Measurements from ENCODE around the gene KLRC4. TPM values are rescaled to one million over a fixed set of nuclear protein-coding genes. Genes with fewer than 3 reads are reported as not detected.
A peak's percentile ranks its signal among the peaks of the same experiment; 100 is the strongest.
"Not testable (repeated sequence)": the region's sequence is repeated elsewhere in the genome, so short reads cannot be mapped to it uniquely, and the experiment has no call there.

The KLRC4 gene
- total RNA-seq, 2 donors from 2014 or later, result 6.1 to 7.1 TPM

DNA sequence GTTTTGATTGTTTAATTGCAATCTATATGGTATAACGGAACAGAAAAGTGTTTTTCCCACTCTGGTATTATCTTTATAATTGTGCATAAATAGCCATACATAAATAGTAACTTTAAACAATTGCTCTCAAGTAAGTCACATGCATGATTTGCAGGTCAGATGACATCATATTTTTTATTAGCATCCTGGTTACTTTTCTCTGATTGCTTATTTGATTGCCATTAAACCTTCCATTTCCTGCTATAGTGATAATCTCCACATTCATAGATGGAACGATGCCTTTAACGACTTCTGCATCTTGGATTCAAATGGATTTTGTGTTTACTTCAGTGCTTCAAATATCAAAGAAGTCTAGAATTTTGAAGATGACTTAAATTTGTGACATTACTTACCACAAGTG, 16.3 kb downstream of the KLRC4 start:
- Mint-ChIP-seq H3K36me3 (ENCODE audit: insufficient read depth in 2 of 2) (no peaks in the 10 kb centered on the region), H3K9me3 (no peaks in the 10 kb centered on the region), H3K27me3 (ENCODE audit: low read depth) (peaks cover 7% of the 10 kb centered on the region), H3K27ac (no peak overlapping the region), H3K4me3 (peak overlapping the region in 1 of 2 donors; percentile 46), H3K4me1 (ENCODE audit: low read depth) (peaks cover 39% of the 10 kb centered on the region)
- ATAC-seq (replicated peaks in 1 of 2), result no peak
- DNase-seq, result no peak

DNA sequence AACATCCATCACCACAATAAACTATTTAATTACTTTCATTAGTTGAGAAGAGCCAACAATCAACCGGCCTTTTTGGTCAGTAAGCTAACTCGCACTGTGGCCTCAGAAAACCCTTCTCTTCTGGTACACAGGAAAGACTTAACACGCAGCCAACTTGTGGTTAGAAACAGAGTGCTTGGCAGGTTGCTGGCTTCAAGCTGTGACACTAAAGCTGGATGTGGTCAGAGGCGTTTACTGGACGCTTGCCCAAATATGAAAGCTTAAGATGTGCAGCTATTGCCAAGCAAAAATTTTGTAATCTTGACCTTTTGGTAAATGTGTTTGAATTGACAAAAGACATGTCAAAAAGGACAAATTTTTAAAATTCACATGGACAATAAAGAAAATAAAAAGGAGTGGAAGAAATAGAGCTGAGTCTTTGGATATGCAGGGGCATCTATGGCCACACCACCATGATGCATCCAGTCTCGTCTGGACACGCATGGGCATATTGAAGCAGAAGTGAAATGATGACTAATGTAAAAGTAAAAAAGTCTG, 17.1 kb downstream of the KLRC4 start:
- DNase-seq, result peak in 1 of 2 donors; percentile 39
- peak overlapping the region; percentile 66 for H3K27ac Mint-ChIP-seq
- peaks cover 7% of the 10 kb centered on the region for H3K27me3 Mint-ChIP-seq (ENCODE audit: low read depth)
- H3K9me3 Mint-ChIP-seq, result no peaks in the 10 kb centered on the region
- no peaks in the 10 kb centered on the region for H3K36me3 Mint-ChIP-seq (ENCODE audit: insufficient read depth in 2 of 2)
- peaks cover 39% of the 10 kb centered on the region for H3K4me1 Mint-ChIP-seq (ENCODE audit: low read depth)
- ATAC-seq (replicated peaks in 1 of 2), result peak; percentile 30 to 46
- H3K4me3 Mint-ChIP-seq, result peak overlapping the region; percentile 40 to 81

GRCh38 chr12:10390991-10391390, 18.6 kb downstream of the KLRC4 start:
- peak overlapping the region in 1 of 2 donors; percentile 52 for H3K4me3 Mint-ChIP-seq
- H3K9me3 Mint-ChIP-seq; DNase-seq; ATAC-seq (replicated peaks in 1 of 2); H3K36me3 Mint-ChIP-seq (ENCODE audit: insufficient read depth in 2 of 2); H3K27me3 Mint-ChIP-seq (ENCODE audit: low read depth); H3K27ac Mint-ChIP-seq: not testable (repeated sequence)
- H3K4me1 Mint-ChIP-seq (ENCODE audit: low read depth), result peaks cover 39% of the 10 kb centered on the region

DNA sequence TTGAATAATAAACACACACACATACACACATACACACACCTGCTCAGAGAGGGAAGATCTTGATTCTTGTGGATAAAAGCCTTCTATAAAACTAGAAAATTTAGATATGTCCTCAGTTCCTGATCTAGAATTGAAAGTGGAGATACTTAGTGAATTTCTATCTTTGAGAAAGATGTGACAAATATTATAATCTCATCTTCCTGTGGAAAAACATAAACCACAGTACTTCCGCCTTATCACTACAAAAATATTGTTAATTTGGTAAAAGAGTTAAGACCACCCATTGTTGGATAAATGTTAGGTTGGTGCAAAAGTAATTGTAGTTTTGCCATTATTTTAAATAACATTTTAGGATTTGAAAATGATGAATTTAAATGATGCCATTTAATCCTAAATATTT, 19.7 kb downstream of the KLRC4 start, which contains the start of gene KLRK1:
Gene KLRK1 (minus strand): TSS at position 138 of the 400 bp plus-strand sequence. CDS start 1,231 bp downstream, outside the sequence.
- Mint-ChIP-seq H3K36me3 (ENCODE audit: insufficient read depth in 2 of 2) (peaks cover 1 to 3% of the 10 kb centered on the region in 2 donors), H3K9me3 (no peaks in the 10 kb centered on the region), H3K27ac (peak within 1 kb of the TSS; percentile 96), H3K4me1 (ENCODE audit: low read depth) (peaks cover 37% of the 10 kb centered on the region), H3K27me3 (ENCODE audit: low read depth) (peaks cover 7% of the 10 kb centered on the region), H3K4me3 (peak within 1 kb of the TSS; percentile 71 to 92)
- no peak for DNase-seq
- ATAC-seq (replicated peaks in 1 of 2), result no peak

DNA sequence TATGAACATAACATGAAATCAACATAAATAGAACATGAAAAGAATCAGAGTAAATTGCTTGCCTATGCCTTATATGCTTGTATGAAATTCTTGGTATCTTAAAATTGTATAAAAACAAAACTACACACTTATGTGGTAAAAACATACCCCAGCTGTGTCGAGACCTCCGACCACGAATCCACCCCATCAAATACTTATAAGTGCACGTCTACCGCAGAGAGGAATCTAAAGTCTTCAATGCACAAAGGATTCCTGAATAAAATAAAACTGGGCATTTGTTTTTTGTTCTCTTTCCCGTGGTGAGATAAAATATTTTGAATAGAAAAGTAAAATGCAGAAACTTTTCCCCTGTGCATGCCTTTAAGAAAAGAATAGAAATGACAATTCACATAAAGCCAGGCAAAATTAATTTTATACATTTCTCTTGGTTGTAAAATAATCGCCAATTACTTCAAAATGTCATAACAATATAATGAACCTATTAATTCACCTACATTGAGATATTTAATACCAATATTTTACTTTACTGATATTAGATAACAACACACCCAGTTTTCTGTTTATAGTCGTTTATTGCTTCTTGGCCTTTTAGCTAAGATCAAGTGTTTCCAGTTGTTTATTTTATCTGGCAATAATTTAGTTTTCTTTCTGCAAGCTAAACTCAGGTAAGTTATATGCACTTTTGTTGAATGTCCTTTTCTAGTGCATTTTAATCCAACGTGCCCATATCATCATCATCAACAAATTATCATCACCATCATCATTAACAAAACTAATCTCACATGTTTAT, 20.7 kb downstream of the KLRC4 start:
- peaks cover 1 to 3% of the 10 kb centered on the region in 2 donors for H3K36me3 Mint-ChIP-seq (ENCODE audit: insufficient read depth in 2 of 2)
- DNase-seq (no peak), ATAC-seq (replicated peaks in 1 of 2) (no peak)
- peak overlapping the region; percentile 96 for H3K27ac Mint-ChIP-seq
- H3K4me1 Mint-ChIP-seq (ENCODE audit: low read depth), result peaks cover 39% of the 10 kb centered on the region
- peaks cover 14% of the 10 kb centered on the region for H3K27me3 Mint-ChIP-seq (ENCODE audit: low read depth)
- H3K4me3 Mint-ChIP-seq, result peak overlapping the region; percentile 71 to 92
- peaks cover 1 to 2% of the 10 kb centered on the region in 2 donors for H3K9me3 Mint-ChIP-seq

- not testable (repeated sequence) for ATAC-seq (replicated peaks in 1 of 2); DNase-seq; H3K36me3 Mint-ChIP-seq (ENCODE audit: insufficient read depth in 2 of 2); H3K9me3 Mint-ChIP-seq
- Mint-ChIP-seq H3K4me1 (ENCODE audit: low read depth) (peaks cover 32% of the 10 kb centered on the region), H3K27ac (peak overlapping the region; percentile 38), H3K4me3 (peak overlapping the region; percentile 52 to 58), H3K27me3 (ENCODE audit: low read depth) (peaks cover 14% of the 10 kb centered on the region)
Measured at GRCh38 chr12:10387498-10387897, 22.1 kb downstream of the KLRC4 start.

- H3K9me3 Mint-ChIP-seq, result peaks cover 1 to 2% of the 10 kb centered on the region in 2 donors
- H3K27me3 Mint-ChIP-seq (ENCODE audit: low read depth), result peaks cover 14% of the 10 kb centered on the region
- peak overlapping the region; percentile 76 for H3K27ac Mint-ChIP-seq
- H3K4me3 Mint-ChIP-seq, result peak overlapping the region; percentile 25 to 71
- peaks cover 1 to 3% of the 10 kb centered on the region in 2 donors for H3K36me3 Mint-ChIP-seq (ENCODE audit: insufficient read depth in 2 of 2)
- ATAC-seq (replicated peaks in 1 of 2) (peak in 1 of 2 donors; percentile 37), DNase-seq (no peak)
- peaks cover 27% of the 10 kb centered on the region for H3K4me1 Mint-ChIP-seq (ENCODE audit: low read depth)
Measured at GRCh38 chr12:10386857-10387256, 22.7 kb downstream of the KLRC4 start.

GRCh38 chr12:10385166-10385613, 24.4 kb downstream of the KLRC4 start:
- Mint-ChIP-seq H3K27me3 (ENCODE audit: low read depth) (peaks cover 14% of the 10 kb centered on the region), H3K27ac (peak overlapping the region; percentile 95), H3K4me1 (ENCODE audit: low read depth) (peaks cover 28% of the 10 kb centered on the region), H3K36me3 (ENCODE audit: insufficient read depth in 2 of 2) (peaks cover 3 to 6% of the 10 kb centered on the region in 2 donors), H3K4me3 (peak overlapping the region; percentile 75 to 87), H3K9me3 (peaks cover 1 to 2% of the 10 kb centered on the region in 2 donors)
- peak; percentile 61 to 65 for ATAC-seq (replicated peaks in 1 of 2)
- no peak for DNase-seq

DNA sequence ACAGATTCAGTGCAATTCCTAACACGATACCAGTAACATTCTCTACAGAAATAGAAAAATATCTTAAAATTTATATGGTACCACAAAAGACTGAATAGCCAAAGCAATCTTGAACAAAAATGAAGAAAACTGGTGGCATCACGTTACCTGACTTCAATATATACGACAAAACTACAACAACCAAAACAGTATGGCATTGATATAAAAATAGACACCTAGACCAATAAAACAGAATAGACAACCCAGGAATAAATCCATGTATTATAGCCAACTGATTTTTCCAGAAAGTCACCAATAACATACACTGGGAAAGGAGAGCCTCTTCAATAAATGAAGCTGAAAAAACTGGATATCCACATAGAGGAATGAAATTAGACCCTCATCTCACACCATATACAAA, 25.4 kb downstream of the KLRC4 start:
- Mint-ChIP-seq H3K4me3 (peak overlapping the region; percentile 75 to 87), H3K27ac (peak overlapping the region; percentile 95), H3K9me3 (peaks cover 1 to 2% of the 10 kb centered on the region in 2 donors), H3K36me3 (ENCODE audit: insufficient read depth in 2 of 2) (peaks cover 3 to 7% of the 10 kb centered on the region in 2 donors), H3K27me3 (ENCODE audit: low read depth) (peaks cover 14% of the 10 kb centered on the region), H3K4me1 (ENCODE audit: low read depth) (peaks cover 22% of the 10 kb centered on the region)
- DNase-seq (no peak), ATAC-seq (replicated peaks in 1 of 2) (no peak)

GRCh38 chr12:10381928-10382628, 27.5 kb downstream of the KLRC4 start:
- peaks cover 1 to 2% of the 10 kb centered on the region in 2 donors for H3K9me3 Mint-ChIP-seq
- H3K27me3 Mint-ChIP-seq (ENCODE audit: low read depth), result peaks cover 14% of the 10 kb centered on the region
- H3K4me1 Mint-ChIP-seq (ENCODE audit: low read depth), result peaks cover 22% of the 10 kb centered on the region
- peaks cover 3 to 7% of the 10 kb centered on the region in 2 donors for H3K36me3 Mint-ChIP-seq (ENCODE audit: insufficient read depth in 2 of 2)
- peak overlapping the region; percentile 81 to 87 for H3K4me3 Mint-ChIP-seq
- DNase-seq (no peak), ATAC-seq (replicated peaks in 1 of 2) (peak in 1 of 2 donors; percentile 34)
- H3K27ac Mint-ChIP-seq, result peak overlapping the region; percentile 74

DNA sequence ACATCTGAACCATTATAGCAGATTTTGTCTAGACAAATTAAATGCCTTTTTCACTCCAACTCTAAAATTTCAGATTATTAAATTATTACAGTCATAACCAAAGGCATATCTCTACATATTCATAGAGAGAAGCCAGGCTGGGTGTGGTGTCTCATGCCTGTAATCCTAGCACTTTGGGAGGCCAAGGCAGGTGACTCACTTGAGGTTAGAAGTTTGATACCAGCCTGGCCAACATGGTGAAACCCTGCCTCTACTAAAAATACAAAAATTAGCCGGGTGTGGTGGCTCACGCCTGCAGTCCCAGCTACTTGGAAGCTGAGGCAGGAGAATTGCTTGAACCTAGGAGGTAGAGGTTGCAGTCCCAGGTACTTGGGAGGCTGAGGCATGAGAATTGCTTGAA, 30.8 kb downstream of the KLRC4 start:
- Mint-ChIP-seq H3K36me3 (ENCODE audit: insufficient read depth in 2 of 2) (peaks cover 5 to 12% of the 10 kb centered on the region in 2 donors), H3K4me1 (ENCODE audit: low read depth) (peaks cover 25% of the 10 kb centered on the region), H3K4me3 (peak overlapping the region in 1 of 2 donors; percentile 40), H3K27ac (peak overlapping the region; percentile 46)
- H3K27me3 Mint-ChIP-seq (ENCODE audit: low read depth); H3K9me3 Mint-ChIP-seq; DNase-seq: not testable (repeated sequence)
- ATAC-seq (replicated peaks in 1 of 2), result peak; percentile 70 to 79

- peak overlapping the region; percentile 43 to 70 for H3K4me3 Mint-ChIP-seq
- H3K9me3 Mint-ChIP-seq, result no peaks in the 10 kb centered on the region
- peak overlapping the region; percentile 94 for H3K27ac Mint-ChIP-seq
- peaks cover 3 to 7% of the 10 kb centered on the region in 2 donors for H3K36me3 Mint-ChIP-seq (ENCODE audit: insufficient read depth in 2 of 2)
- no peaks in the 10 kb centered on the region for H3K27me3 Mint-ChIP-seq (ENCODE audit: low read depth)
- no peak for ATAC-seq (replicated peaks in 1 of 2)
- H3K4me1 Mint-ChIP-seq (ENCODE audit: low read depth), result peaks cover 33% of the 10 kb centered on the region
- DNase-seq, result no peak
Measured at GRCh38 chr12:10374624-10375018, 34.9 kb downstream of the KLRC4 start.

GRCh38 chr12:10372559-10372958, 37.0 kb downstream of the KLRC4 start:
- DNase-seq, result no peak
- H3K36me3 Mint-ChIP-seq (ENCODE audit: insufficient read depth in 2 of 2), result peaks cover 10 to 20% of the 10 kb centered on the region in 2 donors
- H3K4me1 Mint-ChIP-seq (ENCODE audit: low read depth), result peaks cover 45% of the 10 kb centered on the region
- peak overlapping the region in 1 of 2 donors; percentile 46 for H3K4me3 Mint-ChIP-seq
- H3K27ac Mint-ChIP-seq, result peak overlapping the region; percentile 4
- ATAC-seq (replicated peaks in 1 of 2), result peak; percentile 36 to 70
- no peaks in the 10 kb centered on the region for H3K27me3 Mint-ChIP-seq (ENCODE audit: low read depth)
- H3K9me3 Mint-ChIP-seq, result no peaks in the 10 kb centered on the region
